Measurements from ENCODE around the gene BIK.

DNA sequence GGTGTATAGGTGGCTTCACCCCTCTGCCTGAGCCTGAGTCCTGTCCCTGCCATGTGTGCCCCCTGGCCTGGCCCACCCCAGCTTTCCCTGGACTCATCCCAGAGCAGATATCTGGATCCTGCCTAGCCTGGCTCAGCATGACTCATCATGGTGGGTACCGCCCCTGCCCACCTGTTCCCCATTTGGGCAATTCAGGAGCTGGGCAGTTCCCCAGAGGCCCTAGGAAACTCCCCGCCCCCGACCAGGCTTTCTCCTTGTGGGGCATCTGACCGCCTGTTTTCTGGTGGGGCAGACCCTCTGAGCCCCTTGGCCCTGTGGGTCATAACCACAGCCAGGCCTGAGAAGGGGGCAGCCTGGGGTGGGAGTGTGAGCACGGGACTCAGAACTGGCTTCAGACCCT, 45.2 kb downstream of the BIK start:
- TF ChIP-seq CTCF (conservative IDR thresholded peaks at IDR 0.05; ENCODE audit: low read depth, low read length) (no peak), EZH2 (IDR thresholded peaks at IDR 0.05; ENCODE audit: borderline replicate concordance, low read depth, low read length, poor library complexity, severe bottlenecking) (no peak)
